Right lobe of liver (tissue), 4 donors: Measurements from ENCODE around the gene CAPS.

Experiments
- POLR2A ChIP-seq: fragments of 450-650 bp; IDR thresholded peaks from one replicate; pipeline ENCODE4 v1.6.1; 2017; ENCODE audit warnings: antibody characterized with exemption, mild to moderate bottlenecking
- TF ChIP-seq, protein P1 (sequence below), 4 donors: fragments of 200-600 bp in 3 of 4; fragments of 450-650 bp in 1 of 4; IDR thresholded peaks; one replicate each; pipeline versions ENCODE4 v1.5.1 to v1.8.0; 2016 to 2022; ENCODE audit warnings: antibody characterized with exemption in 4 of 4, mild to moderate bottlenecking in 2 of 4
- donor health status: DM: no; HTN: no; CAD: no.
- donor health status: DM: no; HTN: no; CAD: no.
- donor health status: DM: no; HTN: yes; CAD: no.

DNA sequence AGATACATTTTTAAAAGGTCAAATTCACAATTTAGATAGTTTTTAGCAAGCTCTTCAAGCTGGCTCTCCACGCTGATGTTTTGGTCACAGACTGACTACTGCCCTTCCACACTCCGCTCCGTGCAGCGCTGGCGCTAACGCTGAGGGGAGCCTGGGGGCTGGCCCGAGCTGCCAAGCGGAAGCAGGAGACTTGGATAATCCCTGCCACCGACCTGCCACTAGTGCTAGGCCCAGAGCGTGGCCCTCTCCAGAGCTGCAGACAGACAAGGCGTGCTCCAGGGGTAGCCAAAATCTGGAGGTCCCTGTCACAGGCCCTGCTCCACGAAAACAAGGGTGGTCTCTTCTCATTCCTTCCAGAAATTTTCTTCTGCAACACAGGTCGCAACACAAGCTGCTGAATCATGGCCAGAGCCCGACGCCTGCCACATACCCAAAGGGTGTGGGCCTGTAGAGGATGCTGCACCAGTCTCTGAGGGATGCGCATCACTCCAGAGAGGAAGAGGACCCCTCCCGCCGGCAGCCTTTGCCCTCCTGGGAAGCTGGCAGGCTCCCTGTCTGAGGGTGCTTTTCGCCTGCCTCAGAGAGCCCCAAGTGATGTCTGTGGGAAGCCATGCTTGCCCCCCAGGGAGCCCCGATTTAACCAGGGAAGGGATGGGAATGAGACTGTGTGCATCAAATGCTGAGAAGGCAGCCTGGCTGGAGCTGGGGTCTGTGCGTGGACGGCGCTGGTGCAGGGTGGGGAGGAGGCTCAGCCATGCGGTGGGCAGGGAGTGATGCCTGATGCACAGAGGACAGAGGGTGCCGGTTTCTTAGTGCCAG, 21.6 kb downstream of the CAPS start:
- TF ChIP-seq, protein P1, sequence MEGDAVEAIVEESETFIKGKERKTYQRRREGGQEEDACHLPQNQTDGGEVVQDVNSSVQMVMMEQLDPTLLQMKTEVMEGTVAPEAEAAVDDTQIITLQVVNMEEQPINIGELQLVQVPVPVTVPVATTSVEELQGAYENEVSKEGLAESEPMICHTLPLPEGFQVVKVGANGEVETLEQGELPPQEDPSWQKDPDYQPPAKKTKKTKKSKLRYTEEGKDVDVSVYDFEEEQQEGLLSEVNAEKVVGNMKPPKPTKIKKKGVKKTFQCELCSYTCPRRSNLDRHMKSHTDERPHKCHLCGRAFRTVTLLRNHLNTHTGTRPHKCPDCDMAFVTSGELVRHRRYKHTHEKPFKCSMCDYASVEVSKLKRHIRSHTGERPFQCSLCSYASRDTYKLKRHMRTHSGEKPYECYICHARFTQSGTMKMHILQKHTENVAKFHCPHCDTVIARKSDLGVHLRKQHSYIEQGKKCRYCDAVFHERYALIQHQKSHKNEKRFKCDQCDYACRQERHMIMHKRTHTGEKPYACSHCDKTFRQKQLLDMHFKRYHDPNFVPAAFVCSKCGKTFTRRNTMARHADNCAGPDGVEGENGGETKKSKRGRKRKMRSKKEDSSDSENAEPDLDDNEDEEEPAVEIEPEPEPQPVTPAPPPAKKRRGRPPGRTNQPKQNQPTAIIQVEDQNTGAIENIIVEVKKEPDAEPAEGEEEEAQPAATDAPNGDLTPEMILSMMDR (IDR thresholded peaks at IDR 0.05), result no peak
- TF ChIP-seq POLR2A, result no peak
